ENCODE data around the gene TEX2. TPM values are rescaled to one million over a fixed set of nuclear protein-coding genes. Genes with fewer than 3 reads are reported as not detected.

TEX2 gene, protein sequence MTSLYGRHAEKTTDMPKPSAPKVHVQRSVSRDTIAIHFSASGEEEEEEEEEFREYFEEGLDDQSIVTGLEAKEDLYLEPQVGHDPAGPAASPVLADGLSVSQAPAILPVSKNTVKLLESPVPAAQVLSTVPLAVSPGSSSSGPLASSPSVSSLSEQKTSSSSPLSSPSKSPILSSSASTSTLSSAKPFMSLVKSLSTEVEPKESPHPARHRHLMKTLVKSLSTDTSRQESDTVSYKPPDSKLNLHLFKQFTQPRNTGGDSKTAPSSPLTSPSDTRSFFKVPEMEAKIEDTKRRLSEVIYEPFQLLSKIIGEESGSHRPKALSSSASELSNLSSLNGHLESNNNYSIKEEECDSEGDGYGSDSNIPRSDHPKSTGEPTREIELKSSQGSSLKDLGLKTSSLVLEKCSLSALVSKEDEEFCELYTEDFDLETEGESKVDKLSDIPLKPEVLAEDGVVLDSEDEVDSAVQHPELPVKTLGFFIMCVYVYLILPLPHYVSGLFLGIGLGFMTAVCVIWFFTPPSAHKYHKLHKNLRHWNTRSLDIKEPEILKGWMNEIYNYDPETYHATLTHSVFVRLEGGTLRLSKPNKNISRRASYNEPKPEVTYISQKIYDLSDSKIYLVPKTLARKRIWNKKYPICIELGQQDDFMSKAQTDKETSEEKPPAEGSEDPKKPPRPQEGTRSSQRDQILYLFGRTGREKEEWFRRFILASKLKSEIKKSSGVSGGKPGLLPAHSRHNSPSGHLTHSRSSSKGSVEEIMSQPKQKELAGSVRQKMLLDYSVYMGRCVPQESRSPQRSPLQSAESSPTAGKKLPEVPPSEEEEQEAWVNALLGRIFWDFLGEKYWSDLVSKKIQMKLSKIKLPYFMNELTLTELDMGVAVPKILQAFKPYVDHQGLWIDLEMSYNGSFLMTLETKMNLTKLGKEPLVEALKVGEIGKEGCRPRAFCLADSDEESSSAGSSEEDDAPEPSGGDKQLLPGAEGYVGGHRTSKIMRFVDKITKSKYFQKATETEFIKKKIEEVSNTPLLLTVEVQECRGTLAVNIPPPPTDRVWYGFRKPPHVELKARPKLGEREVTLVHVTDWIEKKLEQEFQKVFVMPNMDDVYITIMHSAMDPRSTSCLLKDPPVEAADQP
- total RNA-seq, result 41.3 TPM
- long read RNA-seq, full-length matches to known transcripts, result 10 of 68 reads
- long read RNA-seq, partial matches to known transcripts, result 42 of 68 reads
- long read RNA-seq, other reads (novel, unspliced or antisense), result 16 of 68 reads

DNA sequence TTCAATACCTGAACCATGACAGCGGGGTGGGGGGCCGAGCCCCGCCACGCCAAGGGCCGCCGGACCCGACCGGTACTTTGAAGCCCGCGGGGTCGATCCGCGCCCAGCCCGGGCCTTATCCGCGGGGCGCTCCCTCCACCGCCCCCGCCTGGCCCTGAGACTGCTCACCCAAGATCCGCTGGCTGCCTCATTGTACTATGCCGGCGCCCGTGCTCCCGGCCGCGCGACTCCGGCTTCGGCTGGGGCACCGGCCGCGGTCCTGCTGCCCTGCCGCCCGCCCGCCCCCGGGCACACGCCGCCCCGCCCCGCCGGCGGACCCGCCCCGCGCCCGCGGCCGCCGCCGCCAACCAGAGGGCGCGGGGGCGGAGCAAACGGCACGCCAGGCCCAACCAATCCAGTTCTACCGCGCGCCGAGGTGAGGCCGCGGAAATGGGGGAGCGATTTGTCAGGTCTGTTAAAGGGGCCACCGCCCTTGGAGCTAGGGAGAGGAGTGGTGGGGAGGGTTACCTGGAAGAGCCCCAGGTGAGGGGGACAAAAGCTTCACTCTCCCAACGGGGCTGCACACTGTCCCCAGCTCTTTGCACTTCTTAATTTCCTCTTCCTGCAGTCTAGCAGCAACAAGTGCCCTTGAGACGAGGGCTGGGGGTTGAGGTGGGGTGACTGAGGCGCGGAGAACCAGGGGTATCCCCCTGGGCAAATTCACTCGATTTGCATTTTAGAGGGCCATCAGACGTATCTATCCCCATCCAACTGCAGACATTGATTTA lies at the start of gene TEX2:
Gene TEX2 (minus strand): TSS at position 261 of the 767 bp plus-strand sequence. CDS start 49,043 bp downstream, outside the sequence.
- intact Hi-C loops (cut with DNase I), result no loop called here
- Histone ChIP-seq H3K27me3 (ENCODE audit: low read depth) (no peaks in the 10 kb centered on the region), H3K9me3 (no peaks in the 10 kb centered on the region), H3K27ac (peak within 1 kb of the TSS; percentile 87), H3K4me3 (peak within 1 kb of the TSS; percentile 91), H3K4me1 (peaks cover 25% of the 10 kb centered on the region), H3K36me3 (no peaks in the 10 kb centered on the region)
- TF ChIP-seq, protein P1, sequence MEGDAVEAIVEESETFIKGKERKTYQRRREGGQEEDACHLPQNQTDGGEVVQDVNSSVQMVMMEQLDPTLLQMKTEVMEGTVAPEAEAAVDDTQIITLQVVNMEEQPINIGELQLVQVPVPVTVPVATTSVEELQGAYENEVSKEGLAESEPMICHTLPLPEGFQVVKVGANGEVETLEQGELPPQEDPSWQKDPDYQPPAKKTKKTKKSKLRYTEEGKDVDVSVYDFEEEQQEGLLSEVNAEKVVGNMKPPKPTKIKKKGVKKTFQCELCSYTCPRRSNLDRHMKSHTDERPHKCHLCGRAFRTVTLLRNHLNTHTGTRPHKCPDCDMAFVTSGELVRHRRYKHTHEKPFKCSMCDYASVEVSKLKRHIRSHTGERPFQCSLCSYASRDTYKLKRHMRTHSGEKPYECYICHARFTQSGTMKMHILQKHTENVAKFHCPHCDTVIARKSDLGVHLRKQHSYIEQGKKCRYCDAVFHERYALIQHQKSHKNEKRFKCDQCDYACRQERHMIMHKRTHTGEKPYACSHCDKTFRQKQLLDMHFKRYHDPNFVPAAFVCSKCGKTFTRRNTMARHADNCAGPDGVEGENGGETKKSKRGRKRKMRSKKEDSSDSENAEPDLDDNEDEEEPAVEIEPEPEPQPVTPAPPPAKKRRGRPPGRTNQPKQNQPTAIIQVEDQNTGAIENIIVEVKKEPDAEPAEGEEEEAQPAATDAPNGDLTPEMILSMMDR (IDR thresholded peaks at IDR 0.05), result no peak
- peak; percentile 94 for DNase-seq
- ATAC-seq, result peak; percentile 96

DNA sequence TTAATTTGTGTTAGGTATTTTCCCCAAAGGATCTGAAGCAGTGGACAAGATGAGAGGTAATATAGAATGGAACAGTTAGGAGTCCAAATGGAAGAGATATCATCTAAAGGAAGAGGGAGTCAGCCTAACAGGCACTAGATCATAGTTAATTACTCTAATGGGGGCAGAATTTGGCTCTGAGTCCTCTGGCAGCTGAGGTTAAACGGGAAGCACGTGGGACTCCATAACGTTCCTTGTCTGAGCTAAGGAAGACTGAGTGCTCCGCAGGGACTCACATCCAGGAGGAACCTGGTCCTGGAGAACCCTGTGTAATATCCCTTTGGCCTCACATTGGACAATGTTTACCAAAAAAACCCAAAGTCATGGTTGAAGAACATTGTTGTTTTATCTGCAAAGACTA lies 46.6 kb upstream of the TEX2 start:
- Histone ChIP-seq H3K4me3 (no peak overlapping the region), H3K27ac (no peak overlapping the region), H3K27me3 (ENCODE audit: low read depth) (no peaks in the 10 kb centered on the region), H3K4me1 (peaks cover 41% of the 10 kb centered on the region), H3K36me3 (no peaks in the 10 kb centered on the region), H3K9me3 (no peaks in the 10 kb centered on the region)
- TF ChIP-seq, protein P1 (IDR thresholded peaks at IDR 0.05), result no peak
- no peak for DNase-seq
- intact Hi-C loops (cut with DNase I), result no loop called here
- no peak for ATAC-seq

DNA sequence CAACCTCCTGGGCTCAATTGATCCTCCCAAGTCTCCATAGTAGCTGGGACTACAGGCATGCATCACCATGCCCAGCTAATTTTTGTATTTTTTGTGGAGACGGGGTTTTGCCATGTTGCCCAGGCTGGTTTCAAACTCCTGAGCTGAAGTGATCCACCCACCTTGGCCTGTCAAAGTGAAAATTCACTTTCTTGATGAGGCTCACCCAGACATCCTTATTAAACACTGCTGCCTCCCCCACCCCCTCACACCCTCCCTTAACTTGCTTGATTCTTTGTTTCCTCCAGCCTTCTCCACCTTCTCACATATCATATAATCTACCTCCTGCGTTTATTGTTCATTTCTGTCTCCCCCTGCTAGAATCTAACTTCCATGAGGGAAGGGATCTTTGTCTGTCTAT lies 46.0 kb upstream of the TEX2 start:
- intact Hi-C loops (cut with DNase I), result no loop called here
- Histone ChIP-seq H3K4me3 (no peak overlapping the region), H3K9me3 (no peaks in the 10 kb centered on the region), H3K27me3 (ENCODE audit: low read depth) (no peaks in the 10 kb centered on the region), H3K4me1 (peaks cover 34% of the 10 kb centered on the region), H3K36me3 (no peaks in the 10 kb centered on the region), H3K27ac (no peak overlapping the region)
- no peak for DNase-seq
- ATAC-seq, result no peak
- TF ChIP-seq, protein P1 (IDR thresholded peaks at IDR 0.05), result no peak

DNA sequence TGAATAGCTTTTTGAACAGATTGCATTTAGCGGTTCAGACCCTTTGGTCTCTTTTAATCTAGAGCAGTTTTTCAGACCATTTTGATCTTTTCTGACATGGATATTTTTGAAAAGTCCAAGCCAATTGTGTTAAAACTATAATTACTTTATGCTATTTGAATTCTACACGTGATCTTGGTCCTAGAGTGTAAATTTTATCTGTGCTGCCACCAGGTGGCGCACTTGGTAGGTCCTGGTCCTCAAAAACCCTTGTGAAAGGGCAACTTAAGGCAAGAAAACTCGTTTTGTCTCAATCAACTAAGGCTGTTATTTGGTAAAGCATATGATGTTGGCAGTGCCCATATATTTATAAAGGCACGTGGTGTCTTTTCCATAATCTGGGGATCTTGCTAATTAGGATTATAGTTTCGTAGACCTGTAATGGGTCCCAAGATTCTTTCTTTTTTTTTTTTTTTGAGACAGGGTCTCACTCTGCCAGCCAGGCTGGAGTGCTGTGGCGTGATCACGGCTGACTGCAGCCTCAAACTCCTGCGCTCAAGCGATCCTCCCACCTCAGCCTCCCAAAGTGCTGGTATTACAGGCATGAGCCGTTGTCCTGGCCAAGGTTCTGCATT lies 43.9 kb upstream of the TEX2 start:
- DNase-seq (peak; percentile 75), ATAC-seq (peak; percentile 61 to 63)
- Histone ChIP-seq H3K4me3 (no peak overlapping the region), H3K4me1 (peaks cover 29% of the 10 kb centered on the region), H3K9me3 (no peaks in the 10 kb centered on the region), H3K36me3 (no peaks in the 10 kb centered on the region), H3K27ac (no peak overlapping the region), H3K27me3 (ENCODE audit: low read depth) (no peaks in the 10 kb centered on the region)
- intact Hi-C loops (cut with DNase I), result no loop called here
- TF ChIP-seq, protein P1 (IDR thresholded peaks at IDR 0.05), result peak; percentile 89

Measured in lower lobe of right lung (tissue), 2 donors.